H54 (cell line): ENCODE results near the gene MORN3.

ENCODE experiments used
- DNase-seq: peaks from one replicate; pipeline ENCODE4 v3.0.0; 2011; ENCODE audit warnings: low spot score, mixed read lengths; ENCODE audit not compliant: insufficient read length
- FAIRE-seq: peaks from 3 replicates; lab custom pipeline; 2011; peaks lifted over from hg19 to GRCh38; lab: Jason Lieb, UNC
- POLR2A ChIP-seq: IDR thresholded peaks from 2 replicates; pipeline ENCODE4 v1.6.1; 2011; ENCODE audit warnings: low read depth, mild to moderate bottlenecking, low read length

MORN3 gene

GRCh38 chr12:121614872-121615467 is 54.5 kb downstream of the MORN3 start:
- TF ChIP-seq POLR2A: no peak
- no peak for DNase-seq
- FAIRE-seq: no peak

GRCh38 chr12:121613462-121613861 is 56.0 kb downstream of the MORN3 start:
- FAIRE-seq: no peak
- TF ChIP-seq POLR2A: no peak
- DNase-seq: no peak

- FAIRE-seq (no peak), DNase-seq (peak; percentile 49)
- TF ChIP-seq POLR2A: no peak
These were observed 58.1 kb downstream of the MORN3 start for GRCh38 chr12:121611306-121611705.

GRCh38 chr12:121610239-121611149 is 59.0 kb downstream of the MORN3 start:
- DNase-seq (no peak), FAIRE-seq (no peak)
- TF ChIP-seq POLR2A: no peak

- FAIRE-seq (no peak), DNase-seq (no peak)
- no peak for TF ChIP-seq POLR2A
These were observed 61.2 kb downstream of the MORN3 start for GRCh38 chr12:121608301-121608700.

GRCh38 chr12:121603581-121603980 is 65.9 kb downstream of the MORN3 start:
- FAIRE-seq: no peak
- no peak for TF ChIP-seq POLR2A
- no peak for DNase-seq

GRCh38 chr12:121602766-121603165 is 66.7 kb downstream of the MORN3 start:
- no peak for TF ChIP-seq POLR2A
- no peak for FAIRE-seq
- no peak for DNase-seq

- no peak for FAIRE-seq
- DNase-seq: no peak
- no peak for TF ChIP-seq POLR2A
These were observed 68.6 kb downstream of the MORN3 start for GRCh38 chr12:121600702-121601336.
